Heart left ventricle (tissue), 16 donors: ENCODE results near the gene TRAM2. TPM values are rescaled to one million over a fixed set of nuclear protein-coding genes. Genes with fewer than 3 reads are reported as not detected.

ENCODE experiments used
- ATAC-seq, 4 donors: fragments of 200-7000 bp; cut with Tn5 transposase; one replicate each; pipeline ENCODE4 v1.9.1; 2020 to 2022; ENCODE audit warnings: moderate library complexity in 4 of 4, mild to moderate bottlenecking in 3 of 4, moderate number of reproducible peaks in 1 of 4
- DNase-seq, 5 donors: peaks; one replicate each; pipeline ENCODE4 v3.0.0-alpha.2; 2020
- H3K27ac ChIP-seq, 12 donors: fragments of 200-600 bp; sonication (generic) in 4 of 12; one replicate each; pipeline versions ENCODE4 v1.5.0 to v1.8.0; 2016 to 2022; ENCODE audit warnings: mild to moderate bottlenecking in 2 of 12
- H3K27me3 ChIP-seq, 9 donors: fragments of 200-600 bp; sonication (generic) in 2 of 9; one replicate each; pipeline versions ENCODE4 v1.5.1 to v1.8.0; 2016 to 2022; ENCODE audit warnings: mild to moderate bottlenecking in 3 of 9
- H3K36me3 ChIP-seq, 9 donors: fragments of 200-600 bp; sonication (generic) in 2 of 9; one replicate each; pipeline versions ENCODE4 v1.5.0 to v1.8.0; 2018 to 2022; ENCODE audit warnings: mild to moderate bottlenecking in 2 of 9
- H3K4me1 ChIP-seq, 12 donors: fragments of 200-600 bp; sonication (generic) in 4 of 12; one replicate each; pipeline versions ENCODE4 v1.5.0 to v1.8.0; 2016 to 2022; ENCODE audit warnings: mild to moderate bottlenecking in 3 of 12
- H3K4me3 ChIP-seq, 12 donors: fragments of 200-600 bp; sonication (generic) in 4 of 12; one replicate each; pipeline versions ENCODE4 v1.5.0 to v1.8.0; 2017 to 2022; ENCODE audit warnings: mild to moderate bottlenecking in 9 of 12, moderate library complexity in 4 of 12
- H3K9me3 ChIP-seq, 12 donors: fragments of 200-600 bp; sonication (generic) in 4 of 12; one replicate each; pipeline versions ENCODE4 v1.5.0 to v1.8.0; 2016 to 2022; ENCODE audit warnings: mild to moderate bottlenecking in 1 of 12
- CTCF ChIP-seq, 12 donors: fragments of 200-600 bp; sonication (generic) in 4 of 12; IDR thresholded peaks; one replicate each; pipeline versions ENCODE4 v1.5.0 to v1.8.0; 2018 to 2022; ENCODE audit warnings: antibody characterized with exemption in 12 of 12, mild to moderate bottlenecking in 5 of 12
- POLR2A ChIP-seq, 2 donors: fragments of 450-650 bp; IDR thresholded peaks; one replicate each; pipeline ENCODE4 v1.6.1; 2017; ENCODE audit warnings: antibody characterized with exemption in 2 of 2, mild to moderate bottlenecking in 2 of 2, moderate library complexity in 2 of 2
- WGBS, 4 donors: extraction: QIAGEN DNeasy Blood & Tissue Kit in 2 of 4; methylation state at CpG; one replicate each; pipeline versions ENCODE4 v1.1.5 to v1.1.7; 2013 to 2018; 5-methylcytosine and 5-hydroxymethylcytosine counted together
- intact Hi-C, 10 donors: fragments of 100-400 bp; cut with DNase I; formaldehyde crosslinking; loops; one replicate each; pipeline versions ENCODE4 v1.11.1 to v1.14.2; 2022
- polyA plus RNA-seq, 2 donors: library from polyadenylated mRNA; stranded (reverse); fragments of 200-250 nt; gene quantifications; one replicate each; pipeline ENCODE4 v1.2.3, GENCODE V29; 2013
- total RNA-seq, 9 donors: library from RNA; depleted of rRNA in 2 of 9; stranded (reverse); fragments of >200 nt in 2 of 9; fragmentation: NEBNext Ultra II Directional in 3 of 9; extraction: Animal tissue kit (Norgen Biotek cat#: 25700) in 3 of 9; gene quantifications; one replicate each; pipeline versions ENCODE4 v1.1.0 to v1.2.4, GENCODE V29; 2016 to 2023
- donor health status: ischemic (EF 13 %, LVEDD 7.1; RV severe dilation, severe dysfunction).
- donor health status: healthy with polysubstance abuse.
- donor health status: DM: no; HTN: yes; CAD: no.
- donor health status: DM: no; HTN: no; CAD: no.
- donor health status: ischemic (EF 25% LVEDD 6.9; RV normal size, moderate dysfunction).
- donor health status: ischemic (EF 25% LVEDD 5.7; RV mildly dilated, moderate dysfunction).
- donor health status: healthy.
- donor health status: DM: yes; HTN: yes; CAD: no.
- donor health status: ischemic (EF 35%, LVEDD 5.7; RV mildly dilated, moderate dysfunction).
- donor health status: nonischemic (EF 11% LVEDD 7.7; RV severe dilation, severe dysfunction).
- donor health status: DM: yes; HTN: yes; CAD: no.
- donor health status: PGD.
- donor health status: ischemic (EF 29% LVEDD 5.4; RV normal size, mild dysfunction).
- donor health status: nonischemic (EF 23%, LVEDD 6.1; RV moderate dilation, normal function).

TRAM2 gene
- total and polyA plus RNA-seq, 11 donors, result 4.7 to 19.0 (median 12.1) TPM

DNA sequence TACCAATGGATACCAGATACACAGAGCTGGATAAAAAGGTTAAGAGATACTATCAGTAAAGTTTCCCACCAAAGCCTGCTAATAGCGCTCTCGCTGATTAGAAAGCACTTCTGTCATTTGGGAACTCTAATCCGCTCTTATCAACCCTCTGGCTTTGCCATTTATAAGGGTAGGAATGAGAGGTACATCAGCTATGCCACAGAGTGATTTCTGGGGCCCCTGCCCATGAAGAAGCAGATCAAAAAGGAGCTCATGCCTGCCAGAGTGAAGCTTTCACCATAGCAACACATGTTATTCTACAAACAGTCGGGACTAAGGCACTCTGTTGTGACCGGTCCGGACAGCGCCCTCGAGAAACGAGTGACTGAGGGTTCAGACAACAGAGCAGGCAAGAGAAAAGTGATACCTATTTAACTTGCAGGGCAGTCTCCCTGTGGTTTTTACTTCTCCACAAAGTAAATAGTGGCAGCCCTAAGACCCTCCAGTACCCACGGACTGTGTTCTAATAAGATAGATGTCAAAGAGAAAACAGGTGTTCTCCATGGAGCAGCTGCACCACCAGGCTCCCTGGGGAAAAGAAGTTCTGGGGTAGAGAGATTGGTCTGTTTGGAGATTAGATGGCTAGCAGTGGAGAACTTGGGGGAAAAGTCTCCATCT lies 5.6 kb downstream of the TRAM2 start:
- Histone ChIP-seq H3K27me3 (no peaks in the 10 kb centered on the region), H3K4me1 (peaks cover 26 to 97% (median 87%) of the 10 kb centered on the region in 12 donors), H3K9me3 (no peaks in the 10 kb centered on the region), H3K4me3 (no peak overlapping the region), H3K36me3 (peaks cover 0 to 5% (median 0%) of the 10 kb centered on the region in 9 donors), H3K27ac (peak overlapping the region in 10 of 12 donors; percentile 14 to 74 (median 40))
- TF ChIP-seq CTCF (IDR thresholded peaks at IDR 0.05), result no peak
- no peak for TF ChIP-seq POLR2A (IDR thresholded peaks at IDR 0.05)
- WGBS, 4 donors, result 42 to 58% (median 52%) methylated on average over 10 of the region's 10 CpGs
- DNase-seq (no peak), ATAC-seq (peak in 2 of 4 donors; percentile 20 to 22)
- intact Hi-C loops, result loop anchor here in 4 of 10 donors (5.0 to 10.0 kb wide), 3 partner anchors 54 to 146 kb away; partner anchors contain the start of gene EFHC1 (in 1 of the 4)

DNA sequence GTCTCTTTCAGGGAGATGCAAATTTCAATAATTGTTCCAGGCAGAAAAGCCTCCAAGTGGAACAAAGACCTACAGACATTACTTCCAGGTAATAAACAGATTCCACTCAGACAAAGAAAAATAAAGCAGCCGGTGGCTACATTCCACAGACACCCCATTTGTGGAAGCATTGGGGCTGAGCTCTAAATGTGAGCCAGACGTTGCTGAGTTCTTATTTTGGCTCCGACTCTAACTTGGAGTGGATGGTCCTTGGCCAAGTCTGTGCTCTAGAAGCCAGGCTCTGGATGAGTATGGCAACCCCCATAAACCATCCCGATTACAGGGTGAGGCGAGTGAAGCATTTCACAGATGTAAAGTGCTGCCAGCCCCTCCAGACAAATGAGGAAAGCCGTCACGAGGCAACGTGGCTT lies 6.6 kb downstream of the TRAM2 start:
- TF ChIP-seq POLR2A (IDR thresholded peaks at IDR 0.05) (no peak), CTCF (IDR thresholded peaks at IDR 0.05) (no peak)
- ATAC-seq (peak; percentile 43 to 78 (median 72)), DNase-seq (peak in 4 of 5 donors; percentile 42 to 76 (median 52))
- no peaks in the 10 kb centered on the region for H3K9me3 ChIP-seq
- peaks cover 24 to 98% (median 89%) of the 10 kb centered on the region in 12 donors for H3K4me1 ChIP-seq
- WGBS, 4 donors, result 25 to 36% (median 33%) methylated on average over 8 of the region's 8 CpGs
- peak overlapping the region in 1 of 12 donors; percentile 11 for H3K4me3 ChIP-seq
- intact Hi-C loops, result loop anchor here in 4 of 10 donors (5.0 to 10.0 kb wide), 3 partner anchors 53 to 145 kb away; partner anchors contain the start of gene EFHC1 (in 1 of the 4)
- H3K36me3 ChIP-seq, result peaks cover 0 to 5% (median 0%) of the 10 kb centered on the region in 9 donors
- H3K27me3 ChIP-seq, result no peaks in the 10 kb centered on the region
- H3K27ac ChIP-seq, result peak overlapping the region in 11 of 12 donors; percentile 14 to 75 (median 41)

GRCh38 chr6:52568320-52568719 lies 8.5 kb downstream of the TRAM2 start:
- Histone ChIP-seq H3K4me1 (peaks cover 17 to 98% (median 78%) of the 10 kb centered on the region in 12 donors), H3K36me3 (peaks cover 0 to 5% (median 0%) of the 10 kb centered on the region in 9 donors), H3K27ac (peak overlapping the region in 11 of 12 donors; percentile 26 to 87 (median 60)), H3K4me3 (no peak overlapping the region), H3K9me3 (no peaks in the 10 kb centered on the region), H3K27me3 (no peaks in the 10 kb centered on the region)
- peak in 3 of 4 donors; percentile 11 to 58 (median 23) for ATAC-seq
- WGBS, 4 donors, result 54 to 64% (median 55%) methylated on average over 4 of the region's 4 CpGs
- intact Hi-C loops, result no loop called here
- peak in 2 of 5 donors; percentile 38 to 50 for DNase-seq
- no peak for TF ChIP-seq POLR2A (IDR thresholded peaks at IDR 0.05)
- TF ChIP-seq CTCF (IDR thresholded peaks at IDR 0.05), result no peak

- H3K9me3 ChIP-seq, result no peaks in the 10 kb centered on the region
- TF ChIP-seq CTCF (IDR thresholded peaks at IDR 0.05) (no peak), POLR2A (IDR thresholded peaks at IDR 0.05) (no peak)
- H3K27me3 ChIP-seq, result no peaks in the 10 kb centered on the region
- peaks cover 17 to 97% (median 76%) of the 10 kb centered on the region in 12 donors for H3K4me1 ChIP-seq
- intact Hi-C loops, result no loop called here
- H3K36me3 ChIP-seq, result peaks cover 0 to 3% (median 0%) of the 10 kb centered on the region in 9 donors
- no peak overlapping the region for H3K4me3 ChIP-seq
- peak in 3 of 4 donors; percentile 4 to 71 (median 56) for ATAC-seq
- peak in 2 of 5 donors; percentile 45 for DNase-seq
- H3K27ac ChIP-seq, result peak overlapping the region in 11 of 12 donors; percentile 16 to 87 (median 60)
- 67 to 82% (median 76%) methylated on average over 3 of the region's 3 CpGs for WGBS, 4 donors
Observed at GRCh38 chr6:52566853-52567279, 10.0 kb downstream of the TRAM2 start.
